ENCODE data around the gene WIPF3. TPM values are rescaled to one million over a fixed set of nuclear protein-coding genes. Genes with fewer than 3 reads are reported as not detected.

The WIPF3 gene
- total RNA-seq, 1 experiment from 2014 or later: 11.6 TPM

DNA sequence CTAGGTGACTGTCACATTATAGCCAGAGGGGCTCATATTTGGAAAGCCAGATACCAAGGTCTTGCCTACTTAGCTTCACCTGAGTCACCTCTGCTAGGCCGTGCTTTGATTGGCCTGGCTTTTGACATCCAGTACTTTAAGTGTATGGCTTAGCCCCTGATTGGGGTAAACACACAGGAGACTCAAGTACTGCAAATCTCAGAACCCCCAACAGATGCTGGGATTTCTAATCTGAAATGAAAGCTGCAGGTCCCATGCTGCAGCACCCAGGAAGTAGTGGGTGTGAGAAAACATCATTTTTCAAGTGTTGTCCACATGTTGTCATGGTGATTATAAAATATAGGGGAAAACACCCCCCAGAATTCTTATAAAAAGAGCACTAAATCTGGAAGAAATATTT, 76.2 kb downstream of the WIPF3 start:
- H3K36me3 Mint-ChIP-seq (ENCODE audit: insufficient read depth in 1 of 3, low read depth in 3 of 3): peaks cover 0 to 6% (median 4%) of the 10 kb centered on the region in 3 experiments; a peak in 4 of 7 replicates
- Histone ChIP-seq H3K23ac (ENCODE audit: insufficient read length, low read depth, low read length) (no peak overlapping the region), H3K23me2 (ENCODE audit: insufficient read length, low read depth, low read length, poor library complexity, severe bottlenecking) (no peaks in the 10 kb centered on the region), H3K18ac (ENCODE audit: insufficient read length, low read depth, low read length) (no peak overlapping the region), H2AK5ac (ENCODE audit: insufficient read length, low read length) (no peak overlapping the region), H3K4me1 (ENCODE audit: insufficient read depth, low read length) (peaks cover 4% of the 10 kb centered on the region; the same call in 1 of the 2 replicates), H3K9ac (ENCODE audit: extremely low read depth, insufficient read length, low read length) (no peak overlapping the region), H3K27me3 (ENCODE audit: insufficient read depth, low read length) (no peaks in the 10 kb centered on the region), H3K56ac (ENCODE audit: insufficient read length, low read depth, low read length) (no peak overlapping the region), H3T11ph (ENCODE audit: low read length) (no peak overlapping the region), H3K27ac (ENCODE audit: insufficient read length, low read depth, low read length) (no peak overlapping the region), H4K91ac (ENCODE audit: insufficient read length, low read depth, low read length) (no peak overlapping the region), H2BK15ac (ENCODE audit: low read depth, low read length) (no peak overlapping the region), H3K4ac (ENCODE audit: low read depth, low read length) (no peak overlapping the region), H2BK120ac (ENCODE audit: low read depth, low read length, poor library complexity, severe bottlenecking) (no peak overlapping the region), H2BK12ac (ENCODE audit: insufficient read length, low read depth, low read length) (no peak overlapping the region), H4K5ac (ENCODE audit: insufficient read length, low read depth, low read length) (no peak overlapping the region), H3K79me2 (ENCODE audit: insufficient read depth, low read length) (no peaks in the 10 kb centered on the region), H3K9me3 (ENCODE audit: control insufficient read depth, low read depth, low read length) (no peaks in the 10 kb centered on the region), H2BK20ac (ENCODE audit: low read depth, low read length, poor library complexity, severe bottlenecking) (no peak overlapping the region), H2AFZ (ENCODE audit: low read length) (no peak overlapping the region), H4K20me1 (ENCODE audit: control insufficient read depth, insufficient read depth, insufficient read length) (no peaks in the 10 kb centered on the region), H3K4me2 (ENCODE audit: insufficient read depth, insufficient read length, low read length) (no peak overlapping the region), H4K8ac (replicated peaks; ENCODE audit: insufficient read length, low read depth, low read length) (no peak overlapping the region), H3K14ac (ENCODE audit: insufficient read depth, low read length) (no peak overlapping the region), H3K79me1 (ENCODE audit: insufficient read depth, low read depth, low read length, poor library complexity, severe bottlenecking) (no peaks in the 10 kb centered on the region), H2BK5ac (ENCODE audit: insufficient read length, low read length) (no peak overlapping the region)
- TF ChIP-seq, protein P1, sequence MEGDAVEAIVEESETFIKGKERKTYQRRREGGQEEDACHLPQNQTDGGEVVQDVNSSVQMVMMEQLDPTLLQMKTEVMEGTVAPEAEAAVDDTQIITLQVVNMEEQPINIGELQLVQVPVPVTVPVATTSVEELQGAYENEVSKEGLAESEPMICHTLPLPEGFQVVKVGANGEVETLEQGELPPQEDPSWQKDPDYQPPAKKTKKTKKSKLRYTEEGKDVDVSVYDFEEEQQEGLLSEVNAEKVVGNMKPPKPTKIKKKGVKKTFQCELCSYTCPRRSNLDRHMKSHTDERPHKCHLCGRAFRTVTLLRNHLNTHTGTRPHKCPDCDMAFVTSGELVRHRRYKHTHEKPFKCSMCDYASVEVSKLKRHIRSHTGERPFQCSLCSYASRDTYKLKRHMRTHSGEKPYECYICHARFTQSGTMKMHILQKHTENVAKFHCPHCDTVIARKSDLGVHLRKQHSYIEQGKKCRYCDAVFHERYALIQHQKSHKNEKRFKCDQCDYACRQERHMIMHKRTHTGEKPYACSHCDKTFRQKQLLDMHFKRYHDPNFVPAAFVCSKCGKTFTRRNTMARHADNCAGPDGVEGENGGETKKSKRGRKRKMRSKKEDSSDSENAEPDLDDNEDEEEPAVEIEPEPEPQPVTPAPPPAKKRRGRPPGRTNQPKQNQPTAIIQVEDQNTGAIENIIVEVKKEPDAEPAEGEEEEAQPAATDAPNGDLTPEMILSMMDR (conservative IDR thresholded peaks at IDR 0.05): no peak
- H3K4me1 Mint-ChIP-seq: peaks cover 28 to 33% of the 10 kb centered on the region in 2 experiments
- H3K9me3 Mint-ChIP-seq: no peaks in the 10 kb centered on the region
- no peak overlapping the region; a peak in 1 of 5 replicates for H3K4me3 Mint-ChIP-seq
- no peak for DNase-seq
- H3K27me3 Mint-ChIP-seq (ENCODE audit: low read depth): no peaks in the 10 kb centered on the region
- no peak overlapping the region for H3K27ac Mint-ChIP-seq
- no CpG with 5 or more reads among the region's 1 CpG for WGBS (ENCODE audit: extremely low coverage, insufficient read length, low lambda C conversion rate)

Measured in H9 (cell line).